DOHH2 (cell line): ENCODE measurements around the gene MAP4K2.

Source experiments
- H3F3A ChIP-seq: fragments of 200-600 bp; sonication (generic), shearing (Covaris generic); 2 replicates; pipeline ENCODE4 v1.6.0; 2016; ENCODE audit warnings: antibody characterized with exemption, mild to moderate bottlenecking; ENCODE audit not compliant: control insufficient read depth, insufficient read depth
- H3K27ac ChIP-seq: fragments of 200-600 bp; sonication (generic); 2 replicates; pipeline ENCODE4 v1.5.1; 2014; ENCODE audit warnings: low read depth, mild to moderate bottlenecking, low read length, moderate library complexity
- H3K27me3 ChIP-seq: fragments of 200-600 bp; sonication (generic); 2 replicates; pipeline ENCODE4 v1.6.1; 2014; ENCODE audit warnings: mild to moderate bottlenecking, low read length, mixed read lengths; ENCODE audit not compliant: control insufficient read depth
- H3K36me3 ChIP-seq: fragments of 200-600 bp; sonication (generic); 2 replicates; pipeline ENCODE4 v1.6.1; 2014; ENCODE audit warnings: mild to moderate bottlenecking, low read length, moderate library complexity, mixed read lengths; ENCODE audit not compliant: control insufficient read depth
- H3K4me1 ChIP-seq: fragments of 200-600 bp; sonication (generic); 2 replicates; pipeline ENCODE4 v1.6.1; 2014; ENCODE audit warnings: mild to moderate bottlenecking, low read length, mixed read lengths; ENCODE audit not compliant: control insufficient read depth
- H3K4me2 ChIP-seq: fragments of 200-600 bp; sonication (generic); 2 replicates; pipeline ENCODE4 v1.6.0; 2014; ENCODE audit warnings: mild to moderate bottlenecking, low read length, moderate library complexity
- H3K4me3 ChIP-seq: fragments of 200-600 bp; sonication (generic); 2 replicates; pipeline ENCODE4 v1.5.1; 2014; ENCODE audit warnings: mild to moderate bottlenecking, low read length, mixed read lengths
- H3K79me2 ChIP-seq: fragments of 200-600 bp; sonication (generic); 2 replicates; pipeline ENCODE4 v1.6.1; 2014; ENCODE audit warnings: mild to moderate bottlenecking, low read length, mixed read lengths; ENCODE audit not compliant: control insufficient read depth
- H3K9me2 ChIP-seq: fragments of 200-600 bp; sonication (generic); replicated peaks from 2 replicates; pipeline ENCODE4 v1.6.1; 2014; ENCODE audit warnings: mild to moderate bottlenecking, low read length, mixed read lengths; ENCODE audit not compliant: control insufficient read depth
- H3K9me3 ChIP-seq: fragments of 200-600 bp; sonication (generic); 2 replicates; pipeline ENCODE4 v1.6.1; 2014; ENCODE audit warnings: antibody characterized with exemption, low read length, mixed read lengths; ENCODE audit not compliant: control insufficient read depth, insufficient read depth
- H4K20me1 ChIP-seq: fragments of 200-600 bp; sonication (generic); 2 replicates; pipeline ENCODE4 v1.6.0; 2014; ENCODE audit warnings: low read depth, mild to moderate bottlenecking, antibody characterized with exemption, low read length, moderate library complexity; ENCODE audit not compliant: control insufficient read depth, insufficient read depth
- CTCF ChIP-seq: fragments of 200-600 bp; sonication (generic); IDR thresholded peaks from one replicate; pipeline ENCODE4 v1.5.1; 2014; ENCODE audit warnings: antibody characterized with exemption, mild to moderate bottlenecking, low read depth, low read length; ENCODE audit not compliant: poor library complexity, severe bottlenecking
- EZH2phosphoT487 ChIP-seq: fragments of 200-600 bp; sonication (generic); IDR thresholded peaks from 2 replicates; pipeline ENCODE4 v1.6.1; 2017; ENCODE audit warnings: borderline replicate concordance, mild to moderate bottlenecking, antibody characterized with exemption, low read length, moderate library complexity, mixed read lengths

The MAP4K2 gene

GRCh38 chr11:64796047-64796756 lies 6.8 kb downstream of the MAP4K2 start:
- H3K4me3 ChIP-seq = no peak overlapping the region
- peaks cover 27% of the 10 kb centered on the region for H3K4me1 ChIP-seq
- TF ChIP-seq EZH2phosphoT487 (no peak), CTCF (no peak)
- no peaks in the 10 kb centered on the region for H3K27me3 ChIP-seq
- peaks cover 7% of the 10 kb centered on the region for H3F3A ChIP-seq
- H3K9me2 ChIP-seq = no peaks in the 10 kb centered on the region
- peaks cover 3% of the 10 kb centered on the region; the same call in 1 of the 2 replicates for H3K79me2 ChIP-seq
- no peak overlapping the region for H3K4me2 ChIP-seq
- H3K36me3 ChIP-seq = peaks cover 52% of the 10 kb centered on the region
- H3K27ac ChIP-seq = no peak overlapping the region
- no peaks in the 10 kb centered on the region for H3K9me3 ChIP-seq
- no peaks in the 10 kb centered on the region for H4K20me1 ChIP-seq

GRCh38 chr11:64794526-64794925 lies 8.5 kb downstream of the MAP4K2 start:
- Histone ChIP-seq H3F3A (peaks cover under 1% of the 10 kb centered on the region; the same call in 1 of the 2 replicates), H3K9me2 (no peaks in the 10 kb centered on the region), H4K20me1 (no peaks in the 10 kb centered on the region), H3K4me3 (no peak overlapping the region), H3K36me3 (peaks cover 43% of the 10 kb centered on the region), H3K27me3 (no peaks in the 10 kb centered on the region), H3K9me3 (no peaks in the 10 kb centered on the region), H3K4me1 (peaks cover 10% of the 10 kb centered on the region), H3K79me2 (0 out of 2 replicates have a peak, but pooled peaks cover under 1% of the 10 kb centered on the region), H3K4me2 (no peak overlapping the region), H3K27ac (no peak overlapping the region)
- TF ChIP-seq EZH2phosphoT487 (no peak), CTCF (no peak)

GRCh38 chr11:64793271-64794160 lies 9.5 kb downstream of the MAP4K2 start:
- no peaks in the 10 kb centered on the region for H3K9me3 ChIP-seq
- H3F3A ChIP-seq = no peaks in the 10 kb centered on the region
- TF ChIP-seq CTCF (no peak), EZH2phosphoT487 (no peak)
- no peak overlapping the region for H3K4me2 ChIP-seq
- no peaks in the 10 kb centered on the region for H3K9me2 ChIP-seq
- H3K27me3 ChIP-seq = no peaks in the 10 kb centered on the region
- no peak overlapping the region for H3K4me3 ChIP-seq
- no peak overlapping the region for H3K27ac ChIP-seq
- peaks cover 43% of the 10 kb centered on the region for H3K36me3 ChIP-seq
- H3K79me2 ChIP-seq = no peaks in the 10 kb centered on the region
- H4K20me1 ChIP-seq = no peaks in the 10 kb centered on the region
- H3K4me1 ChIP-seq = peaks cover 5% of the 10 kb centered on the region
